ENCODE data around the gene ANKAR.

DNA sequence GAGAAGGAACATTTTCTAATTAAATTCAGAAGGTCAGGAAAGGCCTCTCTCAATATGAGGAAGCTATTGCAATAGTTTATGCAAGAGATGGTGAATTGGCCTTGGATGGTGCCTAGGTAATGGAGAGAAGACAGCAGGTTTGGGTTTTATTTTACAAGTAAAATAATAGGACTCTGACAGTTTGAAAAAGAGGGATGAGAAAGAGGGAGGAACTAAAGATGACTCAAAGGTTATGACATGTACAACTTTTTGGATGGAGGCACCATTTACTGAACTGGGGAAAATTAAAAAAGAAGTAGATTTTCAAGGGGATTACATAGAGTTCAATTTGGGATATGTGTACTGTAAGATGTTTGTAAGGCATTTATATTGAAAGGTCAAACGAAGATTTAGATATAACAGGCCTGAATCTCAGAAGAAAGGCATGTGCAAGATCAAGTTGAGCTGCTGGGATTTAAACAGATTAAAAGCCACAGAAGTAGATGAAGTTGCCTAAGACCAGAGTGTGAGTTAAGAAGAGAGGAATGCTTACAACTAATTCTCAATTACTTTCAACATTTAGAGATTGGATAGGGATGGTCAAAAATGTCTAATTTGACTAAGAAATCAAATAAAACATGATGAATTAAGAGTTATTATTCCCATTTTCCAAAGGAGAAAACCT, 25.5 kb upstream of the ANKAR start:
- TF ChIP-seq, protein P1, sequence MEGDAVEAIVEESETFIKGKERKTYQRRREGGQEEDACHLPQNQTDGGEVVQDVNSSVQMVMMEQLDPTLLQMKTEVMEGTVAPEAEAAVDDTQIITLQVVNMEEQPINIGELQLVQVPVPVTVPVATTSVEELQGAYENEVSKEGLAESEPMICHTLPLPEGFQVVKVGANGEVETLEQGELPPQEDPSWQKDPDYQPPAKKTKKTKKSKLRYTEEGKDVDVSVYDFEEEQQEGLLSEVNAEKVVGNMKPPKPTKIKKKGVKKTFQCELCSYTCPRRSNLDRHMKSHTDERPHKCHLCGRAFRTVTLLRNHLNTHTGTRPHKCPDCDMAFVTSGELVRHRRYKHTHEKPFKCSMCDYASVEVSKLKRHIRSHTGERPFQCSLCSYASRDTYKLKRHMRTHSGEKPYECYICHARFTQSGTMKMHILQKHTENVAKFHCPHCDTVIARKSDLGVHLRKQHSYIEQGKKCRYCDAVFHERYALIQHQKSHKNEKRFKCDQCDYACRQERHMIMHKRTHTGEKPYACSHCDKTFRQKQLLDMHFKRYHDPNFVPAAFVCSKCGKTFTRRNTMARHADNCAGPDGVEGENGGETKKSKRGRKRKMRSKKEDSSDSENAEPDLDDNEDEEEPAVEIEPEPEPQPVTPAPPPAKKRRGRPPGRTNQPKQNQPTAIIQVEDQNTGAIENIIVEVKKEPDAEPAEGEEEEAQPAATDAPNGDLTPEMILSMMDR (IDR thresholded peaks at IDR 0.05): no peak
- TF ChIP-seq POLR2A (IDR thresholded peaks at IDR 0.05): no peak
